Liver (tissue), 3 donors: ENCODE data around the gene PZP.

Experiments used
- CTCF ChIP-seq: fragments of 150-350 bp; IDR thresholded peaks from 2 replicates; pipeline ENCODE4 v1.5.1; 2017; ENCODE audit warnings: improper control_type of control experiment, low read depth, low read length; ENCODE audit not compliant: missing input control
- JUND ChIP-seq, 2 donors: IDR thresholded peaks; 2 replicates each; pipeline ENCODE4 v1.6.1; 2016; ENCODE audit warnings: antibody characterized with exemption in 2 of 2
- RAD21 ChIP-seq, 2 donors: IDR thresholded peaks; 2 replicates each; pipeline ENCODE4 v1.6.1; 2016; ENCODE audit warnings: antibody characterized with exemption in 2 of 2, mild to moderate bottlenecking in 2 of 2
- REST ChIP-seq: IDR thresholded peaks from 2 replicates; pipeline ENCODE4 v1.6.1; 2016; ENCODE audit warnings: antibody characterized with exemption, mild to moderate bottlenecking
- donor health status: healthy.
- donor health status: healthy.

- TF ChIP-seq CTCF = no peak
- peak in 1 of 2 donors; percentile 25 for TF ChIP-seq JUND (IDR thresholded peaks at IDR 0.05)
- peak; percentile 36 for TF ChIP-seq REST
- no peak for TF ChIP-seq RAD21 (IDR thresholded peaks at IDR 0.05)
Measured at GRCh38 chr12:9127936-9128663, 80.1 kb downstream of the PZP start.
